ENCODE data around the gene PCDHB5.
"Not testable (repeated sequence)": the region's sequence is repeated elsewhere in the genome, so short reads cannot be mapped to it uniquely, and the experiment has no call there.

Gene PCDHB5

DNA sequence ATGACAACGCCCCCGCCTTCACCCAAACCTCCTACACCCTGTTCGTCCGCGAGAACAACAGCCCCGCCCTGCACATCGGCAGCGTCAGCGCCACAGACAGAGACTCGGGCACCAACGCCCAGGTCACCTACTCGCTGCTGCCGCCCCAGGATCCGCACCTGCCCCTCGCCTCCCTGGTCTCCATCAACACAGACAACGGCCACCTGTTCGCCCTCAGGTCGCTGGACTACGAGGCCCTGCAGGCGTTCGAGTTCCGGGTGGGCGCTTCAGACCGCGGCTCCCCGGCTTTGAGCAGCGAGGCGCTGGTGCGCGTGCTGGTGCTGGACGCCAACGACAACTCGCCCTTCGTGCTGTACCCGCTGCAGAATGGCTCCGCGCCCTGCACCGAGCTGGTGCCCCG is 44.4 kb downstream of the PCDHB5 start:
- H3K4me3 Mint-ChIP-seq, H3K27ac Mint-ChIP-seq, H3K36me3 Mint-ChIP-seq, H3K4me1 Mint-ChIP-seq: not testable (repeated sequence)
- Mint-ChIP-seq H3K27me3 (peaks cover 30% of the 10 kb centered on the region), H3K9me3 (peaks cover 16% of the 10 kb centered on the region)

DNA sequence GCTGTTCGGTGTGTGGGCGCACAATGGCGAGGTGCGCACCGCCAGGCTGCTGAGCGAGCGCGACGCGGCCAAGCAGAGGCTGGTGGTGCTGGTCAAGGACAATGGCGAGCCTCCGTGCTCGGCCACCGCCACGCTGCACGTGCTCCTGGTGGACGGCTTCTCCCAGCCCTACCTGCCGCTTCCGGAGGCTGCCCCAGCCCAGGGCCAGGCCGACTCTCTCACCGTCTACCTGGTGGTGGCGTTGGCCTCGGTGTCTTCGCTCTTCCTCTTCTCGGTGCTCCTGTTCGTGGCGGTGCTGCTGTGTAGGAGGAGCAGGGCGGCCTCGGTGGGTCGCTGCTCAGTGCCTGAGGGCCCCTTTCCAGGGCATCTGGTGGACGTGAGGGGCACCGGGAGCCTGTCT is 44.9 kb downstream of the PCDHB5 start:
- H3K36me3 Mint-ChIP-seq, H3K4me1 Mint-ChIP-seq, H3K4me3 Mint-ChIP-seq, H3K27ac Mint-ChIP-seq: not testable (repeated sequence)
- Mint-ChIP-seq H3K9me3 (peaks cover 20% of the 10 kb centered on the region), H3K27me3 (peaks cover 34% of the 10 kb centered on the region)

DNA sequence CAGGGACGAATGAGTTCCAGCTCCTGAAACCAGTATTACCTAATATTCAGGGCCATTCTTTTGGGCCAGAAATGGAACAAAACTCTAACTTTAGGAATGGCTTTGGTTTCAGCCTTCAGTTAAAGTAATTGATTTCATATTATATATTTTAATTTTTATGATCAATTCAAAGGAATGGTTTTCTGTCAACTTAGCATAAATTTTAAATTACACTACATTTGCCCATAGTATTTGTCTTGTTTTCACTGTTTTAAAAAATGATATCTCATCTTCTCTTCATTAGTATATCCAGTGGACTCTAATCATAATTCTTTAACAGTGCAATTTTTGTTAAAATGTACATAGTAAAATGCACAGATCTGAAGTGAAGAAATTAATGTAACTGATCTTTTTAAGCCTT is 45.3 kb downstream of the PCDHB5 start:
- Mint-ChIP-seq H3K9me3 (peaks cover 25% of the 10 kb centered on the region), H3K4me1 (no peaks in the 10 kb centered on the region), H3K4me3 (no peak overlapping the region), H3K27ac (no peak overlapping the region), H3K36me3 (peaks cover 7% of the 10 kb centered on the region), H3K27me3 (peaks cover 37% of the 10 kb centered on the region)

DNA sequence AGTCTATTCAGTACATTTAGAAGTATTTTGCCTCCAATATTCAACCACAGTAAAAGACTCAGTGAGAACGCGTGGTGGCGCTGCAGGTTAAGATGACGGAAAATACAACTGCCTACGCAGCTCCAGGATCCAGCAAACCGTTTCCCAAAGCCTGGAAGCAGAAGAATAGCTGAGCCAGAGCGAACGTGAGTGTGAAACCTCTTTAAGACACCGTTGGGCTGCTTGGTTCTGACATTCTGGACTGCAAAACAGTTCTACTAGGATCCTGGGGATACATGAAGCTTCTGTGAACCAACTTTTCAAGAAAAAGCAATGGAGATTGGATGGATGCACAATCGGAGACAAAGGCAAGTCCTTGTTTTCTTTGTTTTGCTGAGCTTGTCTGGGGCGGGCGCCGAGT is 47.2 kb downstream of the PCDHB5 start, which contains the start of gene PCDHB16:
PCDHB16 (plus strand) TSS at position 140 of the 400 bp plus-strand sequence; CDS start at position 313, 173 bp downstream.
- Mint-ChIP-seq H3K9me3 (peaks cover 31% of the 10 kb centered on the region), H3K27me3 (peaks cover 46% of the 10 kb centered on the region), H3K4me1 (peaks cover 7% of the 10 kb centered on the region), H3K36me3 (peaks cover 10% of the 10 kb centered on the region), H3K27ac (no peak within 1 kb of the TSS), H3K4me3 (no peak within 1 kb of the TSS)

DNA sequence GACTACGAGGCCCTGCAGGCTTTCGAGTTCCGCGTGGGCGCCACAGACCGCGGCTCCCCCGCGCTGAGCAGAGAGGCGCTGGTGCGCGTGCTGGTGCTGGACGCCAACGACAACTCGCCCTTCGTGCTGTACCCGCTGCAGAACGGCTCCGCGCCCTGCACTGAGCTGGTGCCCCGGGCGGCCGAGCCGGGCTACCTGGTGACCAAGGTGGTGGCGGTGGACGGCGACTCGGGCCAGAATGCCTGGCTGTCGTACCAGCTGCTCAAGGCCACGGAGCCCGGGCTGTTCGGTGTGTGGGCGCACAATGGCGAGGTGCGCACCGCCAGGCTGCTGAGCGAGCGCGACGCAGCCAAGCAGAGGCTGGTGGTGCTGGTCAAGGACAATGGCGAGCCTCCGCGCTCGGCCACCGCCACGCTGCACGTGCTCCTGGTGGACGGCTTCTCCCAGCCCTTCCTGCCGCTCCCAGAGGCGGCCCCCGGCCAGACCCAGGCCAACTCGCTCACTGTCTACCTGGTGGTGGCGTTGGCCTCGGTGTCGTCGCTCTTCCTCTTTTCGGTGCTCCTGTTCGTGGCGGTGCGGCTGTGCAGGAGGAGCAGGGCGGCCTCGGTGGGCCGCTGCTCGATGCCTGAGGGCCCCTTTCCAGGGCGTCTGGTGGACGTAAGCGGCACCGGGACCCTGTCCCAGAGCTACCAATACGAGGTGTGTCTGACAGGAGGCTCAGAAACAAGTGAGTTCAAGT is 49.3 kb downstream of the PCDHB5 start:
- H3K4me1 Mint-ChIP-seq, H3K27ac Mint-ChIP-seq, H3K4me3 Mint-ChIP-seq: not testable (repeated sequence)
- Mint-ChIP-seq H3K9me3 (peaks cover 39% of the 10 kb centered on the region), H3K36me3 (peaks cover 15% of the 10 kb centered on the region), H3K27me3 (peaks cover 52% of the 10 kb centered on the region)

DNA sequence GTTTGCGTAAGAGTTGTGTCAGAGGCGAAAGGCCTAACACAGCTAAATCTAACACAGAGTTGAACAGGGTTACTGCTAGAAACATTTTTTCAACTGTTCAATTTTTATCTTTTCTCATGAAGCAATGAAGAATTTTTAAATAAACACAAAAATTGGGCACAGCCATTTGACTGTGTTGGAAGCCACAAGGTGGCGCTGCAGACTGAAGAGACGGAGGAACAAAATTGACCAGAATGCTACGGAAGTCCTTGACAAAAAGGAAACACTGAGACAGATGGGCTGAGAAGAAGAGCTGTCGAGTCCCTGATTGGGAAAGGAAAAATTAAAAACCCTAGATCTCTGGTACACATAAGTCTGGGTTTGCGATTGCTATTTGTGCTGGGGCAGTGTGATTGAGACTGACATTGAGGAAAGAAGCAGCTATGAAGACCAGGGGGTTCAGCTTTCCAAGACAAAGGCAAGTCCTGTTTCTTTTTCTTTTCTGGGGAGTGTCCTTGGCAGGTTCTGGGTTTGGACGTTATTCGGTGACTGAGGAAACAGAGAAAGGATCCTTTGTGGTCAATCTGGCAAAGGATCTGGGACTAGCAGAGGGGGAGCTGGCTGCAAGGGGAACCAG is 52.0 kb downstream of the PCDHB5 start, which contains the start of gene PCDHB9:
PCDHB9 (plus strand) TSS at position 265 of the 616 bp plus-strand sequence; CDS start at position 423, 158 bp downstream.
- H3K9me3 Mint-ChIP-seq, result peaks cover 35% of the 10 kb centered on the region
- peaks cover 7% of the 10 kb centered on the region for H3K4me1 Mint-ChIP-seq
- peaks cover 16% of the 10 kb centered on the region for H3K36me3 Mint-ChIP-seq
- peak within 1 kb of the TSS; percentile 15 for H3K4me3 Mint-ChIP-seq
- peaks cover 55% of the 10 kb centered on the region for H3K27me3 Mint-ChIP-seq
- H3K27ac Mint-ChIP-seq, result no peak within 1 kb of the TSS
